Activated gamma-delta T cell treated with Interleukin-2 at 50 U/mL for 16 hours (primary cell): ENCODE results near the gene DGKD.
"Not testable (repeated sequence)": the region's sequence is repeated elsewhere in the genome, so short reads cannot be mapped to it uniquely, and the experiment has no call there.

Experiments used
- DNase-seq: peaks from one replicate; pipeline ENCODE4 v3.0.0-alpha.2; 2020

The DGKD gene

GRCh38 chr2:233387667-233388528 lies 33.6 kb downstream of the DGKD start:
- no peak for DNase-seq

DNA sequence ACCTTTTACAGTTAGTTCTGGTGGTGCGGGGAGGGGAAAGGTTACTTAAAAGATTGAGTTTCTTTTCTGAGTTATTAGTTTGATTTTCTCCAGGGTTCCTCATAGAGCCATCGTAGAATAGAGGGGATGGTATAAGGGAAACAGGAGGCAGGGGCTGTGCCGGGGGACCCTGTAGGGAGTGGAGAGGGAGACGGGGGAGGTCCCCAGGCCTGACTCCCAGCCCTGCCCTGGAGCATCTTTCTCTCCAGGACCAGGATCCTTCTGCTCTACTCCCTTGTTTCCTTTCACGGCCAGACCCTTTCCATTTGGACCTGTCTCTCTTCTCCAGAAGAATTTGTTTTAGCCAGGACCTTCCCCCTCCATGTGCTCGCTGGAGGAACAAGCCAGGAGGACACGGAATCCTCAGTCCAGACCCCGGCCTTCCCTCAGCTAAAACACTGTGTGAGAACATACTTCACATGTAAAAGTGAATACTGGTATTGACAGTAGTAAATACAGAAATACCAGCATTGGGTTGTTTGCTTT lies 35.4 kb downstream of the DGKD start:
- DNase-seq = no peak

DNA sequence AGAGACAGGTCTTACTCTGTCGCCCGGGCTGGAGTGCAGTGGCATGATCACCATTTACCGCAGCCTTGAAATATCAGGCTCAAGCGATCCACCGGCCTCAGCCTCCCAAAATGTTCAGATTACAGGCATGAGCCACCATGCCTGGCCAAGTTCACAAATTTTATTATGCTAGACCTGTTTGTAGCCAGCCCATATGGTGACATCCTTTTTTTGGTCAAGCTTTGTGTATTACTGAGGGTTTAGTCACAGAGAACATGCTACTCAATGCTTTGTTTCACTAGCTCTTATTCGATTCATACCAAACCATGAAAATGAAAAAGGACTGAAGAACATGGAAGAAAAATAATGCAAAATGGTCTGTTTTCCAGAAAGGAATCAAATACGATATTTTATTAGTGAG lies 41.4 kb downstream of the DGKD start:
- no peak for DNase-seq

- DNase-seq = not testable (repeated sequence)
Measured at GRCh38 chr2:233396726-233397665, 42.7 kb downstream of the DGKD start.

DNA sequence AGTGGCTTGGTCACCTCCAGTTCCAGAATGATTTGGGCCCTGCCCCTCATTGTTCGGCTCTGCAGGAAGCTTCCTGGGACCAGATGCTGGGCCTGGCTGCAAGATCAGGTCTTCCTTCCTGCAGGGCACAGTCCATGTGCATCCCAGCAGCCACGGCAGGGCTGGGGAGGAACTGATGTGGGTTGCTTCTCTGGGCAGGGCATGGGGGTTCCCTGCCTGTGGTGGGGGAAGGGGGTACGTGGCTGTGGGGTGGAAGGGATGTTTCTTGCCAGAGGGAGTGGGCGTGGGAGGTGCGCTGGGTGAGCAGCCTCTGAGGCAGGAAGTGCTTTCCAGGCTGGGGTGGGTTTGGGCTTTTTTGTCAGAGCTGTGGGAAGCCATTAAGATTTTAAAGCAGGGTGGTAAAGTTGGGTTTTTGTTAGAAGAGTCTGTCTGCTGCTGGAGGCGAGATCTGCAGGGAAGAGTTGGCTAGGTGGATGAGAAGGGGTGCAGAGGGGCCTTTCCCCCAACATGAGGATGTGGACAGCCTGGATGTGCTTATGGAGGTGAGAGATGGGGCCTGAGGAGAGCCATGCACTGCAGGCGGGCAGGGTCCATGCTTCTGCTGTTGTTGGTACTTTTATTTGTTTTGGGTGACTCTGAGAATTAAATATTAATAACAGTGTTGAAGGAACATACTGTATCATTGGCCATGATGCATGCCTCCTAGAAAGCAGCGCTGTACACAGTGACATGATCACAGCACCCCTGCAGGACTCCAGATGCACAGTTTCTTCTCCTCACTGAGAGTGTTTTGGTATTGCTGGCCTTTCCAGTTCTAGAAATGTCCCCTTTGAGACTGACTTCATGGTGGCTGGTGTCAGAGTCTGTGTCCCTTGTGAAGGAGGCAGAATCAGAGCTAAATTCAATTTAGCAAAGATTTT lies 45.3 kb downstream of the DGKD start:
- no peak for DNase-seq

DNA sequence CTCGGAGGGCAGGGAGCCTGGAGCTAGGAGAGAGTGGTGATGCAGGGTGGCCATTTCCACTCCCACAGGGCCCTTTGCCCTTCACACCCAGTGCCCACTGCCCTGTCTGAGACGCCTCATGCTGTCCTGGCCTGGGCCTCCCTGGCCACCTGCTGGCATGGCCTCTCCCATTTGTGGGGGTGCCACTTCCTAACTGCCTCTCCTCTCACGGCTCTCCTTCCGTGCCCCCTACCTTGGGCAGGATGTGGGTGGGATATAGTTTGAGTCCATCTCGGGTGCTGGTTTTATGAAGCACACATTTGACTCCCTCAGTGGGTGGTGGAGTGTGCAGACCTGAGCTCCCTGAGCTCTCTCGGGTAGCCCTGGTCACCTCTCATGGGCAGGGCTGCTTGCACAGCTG lies 46.0 kb downstream of the DGKD start:
- no peak for DNase-seq

- DNase-seq = no peak
Measured at GRCh38 chr2:233400961-233401360, 46.7 kb downstream of the DGKD start.

- no peak for DNase-seq
Measured at GRCh38 chr2:233402346-233402745, 48.1 kb downstream of the DGKD start.

DNA sequence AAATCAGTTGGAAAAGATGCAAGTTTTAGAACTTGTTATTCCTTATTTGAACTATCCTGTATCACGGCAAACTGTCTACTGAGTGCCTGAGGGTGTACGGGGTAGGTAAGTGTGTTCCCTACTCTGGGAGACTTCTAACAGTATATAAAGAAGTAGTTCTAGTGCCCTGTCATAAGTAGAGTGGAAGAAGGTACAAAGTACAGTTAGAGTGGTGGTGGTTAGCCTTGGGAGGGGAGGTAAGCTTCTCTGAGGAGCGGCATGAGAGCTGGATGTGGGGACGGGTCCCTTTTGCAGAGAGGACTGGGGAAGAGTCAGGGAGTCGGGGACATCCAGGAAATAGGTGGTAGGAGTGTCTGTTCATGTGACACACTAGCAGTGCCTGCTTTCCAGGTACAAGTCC lies 48.5 kb downstream of the DGKD start:
- DNase-seq = no peak

DNA sequence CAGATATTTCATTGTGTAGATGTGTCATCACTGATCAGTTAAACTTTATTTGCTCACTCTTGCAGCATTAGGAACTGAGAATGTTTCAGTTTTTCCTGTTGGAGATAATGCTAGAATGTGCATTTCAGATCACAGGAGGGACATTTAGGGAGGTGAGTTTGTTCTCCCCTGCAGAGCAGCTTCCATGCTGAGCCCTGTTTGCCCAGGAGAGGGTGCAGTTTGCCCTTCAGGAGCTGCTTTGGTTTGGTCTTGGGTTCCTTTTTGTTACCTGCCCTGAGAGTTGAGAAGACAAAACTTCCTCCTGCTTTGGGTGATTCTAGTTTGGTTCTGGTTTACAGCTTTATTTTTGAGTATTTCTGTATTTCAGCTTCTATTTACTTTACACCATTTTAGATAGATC lies 49.9 kb downstream of the DGKD start:
- DNase-seq = peak; percentile 64

DNA sequence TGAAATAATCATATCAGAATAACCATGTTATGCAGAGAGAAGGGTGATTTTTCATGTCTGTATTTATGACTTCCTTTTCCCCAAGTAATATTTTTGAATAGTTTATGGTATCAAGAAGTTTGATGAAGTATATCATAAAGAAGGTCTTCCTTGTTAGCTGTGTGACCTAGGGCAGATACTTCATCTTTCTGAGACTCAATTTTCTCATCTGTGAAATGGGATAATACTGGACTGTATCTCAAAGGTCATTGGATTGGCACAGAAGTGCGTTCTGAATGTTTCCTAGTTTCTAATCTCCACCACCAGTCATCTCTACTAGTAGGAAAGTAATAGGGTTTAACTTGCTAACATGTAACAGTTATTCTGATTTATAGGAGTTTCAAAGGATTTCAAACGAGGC lies 52.6 kb downstream of the DGKD start:
- no peak for DNase-seq

- no peak for DNase-seq
Measured at GRCh38 chr2:233407771-233408181, 53.5 kb downstream of the DGKD start.

DNA sequence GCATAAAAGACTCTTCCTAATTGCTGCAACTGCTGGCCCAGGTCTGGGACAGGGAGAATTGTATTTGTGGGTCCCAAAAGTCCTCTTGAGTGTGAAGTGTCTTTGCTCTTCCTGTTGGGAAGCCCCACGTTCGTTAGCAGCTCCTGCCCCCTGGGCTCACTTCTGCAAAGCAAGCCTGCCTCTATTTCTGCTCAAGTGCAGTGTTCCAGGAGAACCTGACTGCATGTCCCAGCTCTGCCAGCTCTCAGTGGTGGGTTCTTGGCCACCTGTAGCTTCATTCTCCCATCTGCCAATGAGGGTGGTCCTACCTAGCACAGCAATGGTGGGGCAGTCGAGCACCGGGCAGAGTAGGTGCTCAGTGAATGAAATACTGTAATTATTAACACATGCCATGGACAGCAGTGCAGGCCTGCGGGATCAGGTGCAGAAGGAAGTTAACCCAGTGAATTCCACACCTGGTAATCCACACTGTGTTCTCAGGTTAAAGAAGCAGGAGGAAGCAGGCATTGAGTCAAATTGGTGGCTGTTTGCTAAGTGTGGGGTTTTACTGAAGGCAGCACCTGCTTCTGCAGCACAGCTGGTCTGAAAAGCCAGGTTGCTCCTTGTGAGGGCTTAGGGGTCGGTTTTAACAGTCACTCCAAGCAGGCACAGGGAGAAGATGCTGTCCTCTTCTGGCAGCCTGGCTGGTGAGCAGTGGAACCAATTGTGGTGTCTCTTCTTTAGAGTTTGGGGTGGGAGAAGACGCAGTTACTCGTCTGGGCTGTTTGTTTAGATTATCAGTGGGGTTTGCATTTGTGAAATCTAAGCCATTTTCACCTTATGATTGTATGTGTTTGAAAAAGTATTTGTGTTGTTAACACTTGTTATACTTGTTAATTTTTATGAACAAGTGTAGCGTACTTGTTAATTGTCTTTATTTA lies 54.3 kb downstream of the DGKD start:
- DNase-seq = no peak

DNA sequence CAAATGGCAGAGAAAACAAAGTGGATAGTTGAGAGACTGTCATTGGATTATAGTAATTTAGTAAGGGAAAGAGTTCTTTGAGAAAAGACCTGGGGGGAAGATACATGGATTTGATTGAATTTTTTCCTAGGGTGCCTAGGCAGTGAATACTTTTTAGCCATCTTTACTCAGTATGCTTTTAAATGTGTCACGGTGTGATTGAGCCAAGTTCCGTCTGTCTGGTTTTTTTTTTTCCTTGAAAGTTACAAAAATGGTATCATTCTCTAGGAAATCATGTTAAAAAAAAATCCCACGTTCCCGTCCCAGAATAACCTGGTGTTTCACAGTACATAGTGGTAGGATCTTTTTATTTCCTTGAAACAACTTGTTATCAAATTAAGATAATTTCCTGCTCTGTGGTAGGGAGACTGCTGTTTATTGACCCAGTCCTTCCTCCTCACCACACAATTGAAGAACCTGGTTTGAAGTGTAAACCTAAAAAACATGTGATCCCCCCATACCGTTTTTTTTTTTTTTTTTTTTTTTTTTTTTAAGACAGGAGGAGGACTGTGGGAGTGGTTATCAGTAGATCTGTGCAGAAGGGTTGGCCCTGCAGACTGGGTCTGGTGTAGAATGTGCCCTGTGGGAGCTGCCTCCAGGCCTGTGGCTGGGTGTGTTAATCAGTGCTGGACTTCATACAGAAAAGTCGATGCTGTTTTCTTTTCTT lies 55.1 kb downstream of the DGKD start:
- DNase-seq = no peak

- DNase-seq = no peak
Measured at GRCh38 chr2:233410196-233410760, 56.0 kb downstream of the DGKD start.

- no peak for DNase-seq
Measured at GRCh38 chr2:233411162-233411561, 56.9 kb downstream of the DGKD start.

DNA sequence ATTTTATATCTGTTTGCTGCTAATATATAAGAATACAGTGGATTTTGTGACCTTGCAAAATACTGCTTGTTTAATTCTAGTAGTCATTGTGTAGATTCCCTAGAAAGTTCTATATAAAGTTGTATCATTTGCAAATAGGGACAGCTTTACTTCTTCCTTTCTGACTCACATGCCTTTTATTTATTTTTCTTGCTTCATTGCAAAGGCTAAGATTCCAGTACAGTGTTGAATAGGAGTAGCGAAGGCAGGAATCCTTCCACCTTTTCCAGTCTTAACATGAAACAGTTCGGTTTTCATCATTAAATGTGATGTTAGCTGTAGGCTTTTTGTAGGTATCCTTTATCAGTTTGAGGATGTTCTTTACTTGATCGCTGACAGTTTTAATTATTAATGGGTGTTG lies 58.1 kb downstream of the DGKD start:
- DNase-seq = no peak

GRCh38 chr2:233413046-233413445 lies 58.8 kb downstream of the DGKD start:
- no peak for DNase-seq

DNA sequence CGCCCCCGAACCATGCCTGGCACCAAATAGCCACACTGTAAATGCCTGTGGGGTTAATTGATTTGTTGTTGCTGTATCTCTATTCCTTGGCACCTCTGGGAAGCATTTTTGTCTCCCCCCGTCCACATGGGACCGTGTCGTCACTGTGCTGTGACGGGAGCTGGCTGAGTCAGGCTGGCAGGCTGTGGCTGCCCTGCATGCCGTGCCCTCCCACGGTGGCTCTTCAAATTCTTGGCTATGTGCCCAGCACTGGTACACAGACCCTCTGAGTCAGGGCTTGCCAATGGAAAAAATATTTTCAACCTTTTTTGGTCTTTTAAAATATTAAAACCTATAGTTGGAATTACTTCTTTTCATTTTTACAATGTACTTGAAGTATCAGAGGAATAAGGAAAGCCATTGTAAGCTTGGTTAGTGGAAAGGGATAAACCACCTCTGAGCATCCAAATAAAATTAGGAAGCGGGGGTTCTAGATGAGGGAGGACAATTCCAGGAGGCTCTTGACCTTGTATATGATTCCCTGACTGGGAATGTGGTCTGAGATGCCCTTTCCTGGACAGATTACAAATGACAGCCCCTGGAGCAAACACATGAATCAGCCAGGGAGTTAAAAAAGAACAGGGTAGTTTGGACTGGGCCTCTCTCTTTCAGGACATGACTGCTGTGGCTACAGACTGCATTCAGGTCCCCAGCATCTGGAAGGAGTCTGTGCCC lies 59.4 kb downstream of the DGKD start:
- peak; percentile 65 for DNase-seq

DNA sequence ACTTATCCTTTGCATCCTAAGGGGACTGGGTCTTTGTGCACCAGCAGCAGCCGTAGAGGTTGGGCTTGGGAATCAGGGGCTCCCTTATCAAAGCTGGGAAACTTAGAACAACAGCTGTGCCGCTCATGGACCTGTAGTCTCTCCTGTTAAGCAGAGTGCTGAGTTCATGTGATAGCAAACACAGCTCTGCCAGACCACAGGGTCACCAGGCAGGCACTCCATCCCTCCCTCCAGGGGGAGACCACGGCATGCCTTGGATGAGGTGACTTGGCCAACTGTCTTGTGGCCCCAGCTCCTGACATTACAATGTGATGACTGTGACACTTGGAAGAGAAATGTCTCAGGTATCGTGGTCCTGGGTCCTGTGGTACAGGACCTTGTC lies 60.0 kb downstream of the DGKD start:
- no peak for DNase-seq
